HEK293T (cell line): ENCODE results near the gene TLK2.

Experiments
- BHLHE40 ChIP-seq: fragments of 450-650 bp; IDR thresholded peaks from 2 replicates; pipeline ENCODE4 v1.6.1; 2016; ENCODE audit warnings: mild to moderate bottlenecking, moderate library complexity, borderline replicate concordance
- CTBP1 ChIP-seq: fragments of 450-650 bp; IDR thresholded peaks from 2 replicates; pipeline ENCODE4 v1.6.1; 2016; ENCODE audit warnings: borderline replicate concordance
- ELF4 ChIP-seq: fragments of 450-650 bp; IDR thresholded peaks from 2 replicates; pipeline ENCODE4 v1.6.1; 2017; ENCODE audit warnings: antibody characterized with exemption
- FOXM1 ChIP-seq: fragments of 450-650 bp; IDR thresholded peaks from 2 replicates; pipeline ENCODE4 v1.6.1; 2017; ENCODE audit warnings: mild to moderate bottlenecking, borderline replicate concordance
- LEF1 ChIP-seq: fragments of 450-650 bp; IDR thresholded peaks from 2 replicates; pipeline ENCODE4 v1.6.1; 2017; ENCODE audit warnings: mild to moderate bottlenecking, borderline replicate concordance
- NFRKB ChIP-seq: fragments of 450-650 bp; IDR thresholded peaks from 2 replicates; pipeline ENCODE4 v1.6.1; 2016; ENCODE audit warnings: mild to moderate bottlenecking, moderate library complexity
- SP1 ChIP-seq: fragments of 450-650 bp; IDR thresholded peaks from 2 replicates; pipeline ENCODE4 v1.6.1; 2017
- TARDBP ChIP-seq: fragments of 450-650 bp; IDR thresholded peaks from 2 replicates; pipeline ENCODE4 v1.6.1; 2016
- ZNF384 ChIP-seq: fragments of 450-650 bp; IDR thresholded peaks from 2 replicates; pipeline ENCODE4 v1.6.1; 2016

- TF ChIP-seq FOXM1 (no peak), SP1 (no peak), ELF4 (no peak), BHLHE40 (no peak), CTBP1 (no peak), ZNF384 (no peak), LEF1 (no peak), NFRKB (no peak), TARDBP (no peak)
These were observed 174.6 kb downstream of the TLK2 start for GRCh38 chr17:62653002-62653825.
